Transverse colon (tissue), 4 donors: Measurements from ENCODE around the gene SERPINB12. TPM values are rescaled to one million over a fixed set of nuclear protein-coding genes. Genes with fewer than 3 reads are reported as not detected.

Source experiments
- DNase-seq: peaks from one replicate; pipeline ENCODE4 v3.0.0-alpha.2; 2019
- H3K27ac ChIP-seq, 4 donors: fragments of 200-600 bp; sonication (generic); 2 replicates each; pipeline ENCODE4 v1.5.1; 2016 to 2018; ENCODE audit warnings: inconsistent platforms in 4 of 4
- H3K27me3 ChIP-seq: fragments of 200-600 bp; sonication (generic); 2 replicates; pipeline ENCODE4 v1.5.1; 2017; ENCODE audit warnings: inconsistent platforms
- H3K36me3 ChIP-seq, 4 donors: fragments of 200-600 bp; sonication (generic); 2 replicates each; pipeline ENCODE4 v1.5.1; 2017 to 2019; ENCODE audit warnings: inconsistent platforms in 4 of 4
- H3K4me1 ChIP-seq, 4 donors: fragments of 200-600 bp; sonication (generic); 2 replicates each; pipeline ENCODE4 v1.5.1; 2017 to 2020; ENCODE audit warnings: inconsistent platforms in 4 of 4
- H3K4me3 ChIP-seq, 4 donors: fragments of 200-600 bp; sonication (generic); 1 replicate in 1 of 4; 2 replicates in 3 of 4; pipeline versions ENCODE4 v1.5.1 to v1.6.1; 2017 to 2019; ENCODE audit warnings: inconsistent platforms in 4 of 4
- H3K9me3 ChIP-seq, 2 donors: fragments of 200-600 bp; sonication (generic); 2 replicates each; pipeline ENCODE4 v1.5.1; 2017 to 2019; ENCODE audit warnings: inconsistent platforms in 2 of 2
- EP300 ChIP-seq: sonication (generic); formaldehyde crosslinking; IDR thresholded peaks from one replicate; pipeline ENCODE4 v1.6.1; 2017; ENCODE audit warnings: antibody characterized with exemption, low read depth
- POLR2A ChIP-seq: fragments of 450-650 bp; IDR thresholded peaks from one replicate; pipeline ENCODE4 v1.6.1; 2016; ENCODE audit warnings: antibody characterized with exemption, mild to moderate bottlenecking, moderate library complexity
- POLR2AphosphoS5 ChIP-seq, 3 donors: sonication (generic); formaldehyde crosslinking; IDR thresholded peaks; one replicate each; pipeline ENCODE4 v1.6.1; 2016; ENCODE audit warnings: antibody characterized with exemption in 3 of 3
- WGBS, 2 donors: methylation state at CpG; one replicate each; pipeline ENCODE4 v1.1.5; 2018; ENCODE audit warnings: low coverage in 1 of 2; 5-methylcytosine and 5-hydroxymethylcytosine counted together
- in situ Hi-C, 4 donors: fragments of 200-750 bp; cut with MboI; loops; one replicate each; pipeline versions ENCODE4 v1.15.0 to v1.15.1; 2017; ENCODE audit warnings: low sequenced_read_pairs in 3 of 4, low pct_ligation_motif_present in 1 of 4, low pct_unique_long_range_greater_than_20kb in 1 of 4
- intact Hi-C: fragments of 100-400 bp; cut with DNase I; formaldehyde crosslinking; loops from one replicate; pipeline ENCODE4 v1.15.1; 2023; ENCODE audit warnings: low total_unique reads
- total RNA-seq, 4 donors: library from RNA; depleted of rRNA; stranded (reverse); fragments of >200 nt; gene quantifications; one replicate each; pipeline ENCODE4 v1.1.0, GENCODE V29; 2016
- TF ChIP-seq, protein P1 (sequence below), 5 experiments: fragments of 200-600 bp in 3 of 5; fragments of 450-650 bp in 2 of 5; sonication (generic) in 3 of 5; IDR thresholded peaks; 1 replicate in 2 of 5; 2 replicates in 3 of 5; pipeline ENCODE4 v1.5.1; 2016 to 2017; ENCODE audit warnings: antibody characterized with exemption in 5 of 5, inconsistent platforms in 3 of 5, mild to moderate bottlenecking in 2 of 5, moderate library complexity in 1 of 5

Gene SERPINB12
- total RNA-seq, 4 donors from 2014 or later: not detected

DNA sequence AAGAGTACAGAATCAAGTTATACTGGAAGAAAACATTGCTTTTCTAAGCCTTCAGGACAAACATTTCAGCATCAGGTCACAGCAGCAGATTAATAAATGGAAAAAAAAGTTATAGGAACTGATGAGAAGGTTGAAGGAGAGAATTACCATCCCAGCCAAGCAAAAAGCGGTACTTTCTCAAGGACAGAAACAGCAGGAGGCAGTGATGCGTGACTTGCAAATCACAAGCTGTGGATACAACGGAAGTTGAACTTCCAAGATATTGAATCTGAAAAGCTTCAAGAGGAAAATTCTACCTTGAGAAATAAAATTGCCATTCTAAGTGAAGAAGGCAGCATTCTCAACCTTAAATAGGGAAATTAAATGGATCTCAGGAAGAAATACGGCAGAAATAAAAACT, 18.5 kb upstream of the SERPINB12 start:
- TF ChIP-seq POLR2A (no peak), EP300 (no peak)
- no peak for DNase-seq
- in situ Hi-C loops: loop anchor here (10.0 to 25.0 kb wide), 5 partner anchors 51 to 464 kb away; partner anchors contain the start of gene HMSD (in 1 of the 4)
- Histone ChIP-seq H3K9me3 (no peaks in the 10 kb centered on the region), H3K27ac (no peak overlapping the region), H3K36me3 (no peaks in the 10 kb centered on the region), H3K4me3 (no peak overlapping the region), H3K27me3 (no peaks in the 10 kb centered on the region), H3K4me1 (no peaks in the 10 kb centered on the region)
- 70 to 71% methylated on average over 4 of the region's 4 CpGs for WGBS, 2 donors
- intact Hi-C loops: no loop called here

DNA sequence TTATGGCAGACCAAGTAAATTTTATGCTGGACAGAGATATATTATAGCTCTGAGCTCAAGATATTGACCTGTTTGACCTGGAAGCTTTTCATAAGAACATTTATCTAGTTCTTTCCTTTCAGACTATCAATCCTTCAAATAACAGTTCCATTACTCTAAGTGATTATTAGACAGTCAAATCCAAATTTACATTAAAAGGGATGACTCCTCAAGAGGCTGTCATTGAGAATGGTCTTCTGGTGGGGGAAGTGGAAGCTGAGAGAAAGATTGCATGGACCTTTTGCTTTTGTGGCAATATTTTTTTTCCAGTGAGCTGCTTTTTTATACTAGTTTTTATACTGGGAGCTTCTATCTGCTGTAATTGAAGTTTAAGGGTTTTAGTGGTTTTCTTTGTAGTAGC, 14.9 kb upstream of the SERPINB12 start:
- no peak overlapping the region for H3K27ac ChIP-seq
- TF ChIP-seq POLR2A (no peak), EP300 (no peak), POLR2AphosphoS5 (IDR thresholded peaks at IDR 0.05) (no peak)
- TF ChIP-seq, protein P1, sequence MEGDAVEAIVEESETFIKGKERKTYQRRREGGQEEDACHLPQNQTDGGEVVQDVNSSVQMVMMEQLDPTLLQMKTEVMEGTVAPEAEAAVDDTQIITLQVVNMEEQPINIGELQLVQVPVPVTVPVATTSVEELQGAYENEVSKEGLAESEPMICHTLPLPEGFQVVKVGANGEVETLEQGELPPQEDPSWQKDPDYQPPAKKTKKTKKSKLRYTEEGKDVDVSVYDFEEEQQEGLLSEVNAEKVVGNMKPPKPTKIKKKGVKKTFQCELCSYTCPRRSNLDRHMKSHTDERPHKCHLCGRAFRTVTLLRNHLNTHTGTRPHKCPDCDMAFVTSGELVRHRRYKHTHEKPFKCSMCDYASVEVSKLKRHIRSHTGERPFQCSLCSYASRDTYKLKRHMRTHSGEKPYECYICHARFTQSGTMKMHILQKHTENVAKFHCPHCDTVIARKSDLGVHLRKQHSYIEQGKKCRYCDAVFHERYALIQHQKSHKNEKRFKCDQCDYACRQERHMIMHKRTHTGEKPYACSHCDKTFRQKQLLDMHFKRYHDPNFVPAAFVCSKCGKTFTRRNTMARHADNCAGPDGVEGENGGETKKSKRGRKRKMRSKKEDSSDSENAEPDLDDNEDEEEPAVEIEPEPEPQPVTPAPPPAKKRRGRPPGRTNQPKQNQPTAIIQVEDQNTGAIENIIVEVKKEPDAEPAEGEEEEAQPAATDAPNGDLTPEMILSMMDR (IDR thresholded peaks at IDR 0.05): no peak
- no peak overlapping the region for H3K4me3 ChIP-seq
- no peaks in the 10 kb centered on the region for H3K27me3 ChIP-seq
- in situ Hi-C loops (loop anchor here in 1 of 4 donors (10.0 kb wide), 2 partner anchors 48 to 318 kb away; no protein-coding TSS in a partner anchor), intact Hi-C loops (no loop called here)
- no peak for DNase-seq
- H3K9me3 ChIP-seq: no peaks in the 10 kb centered on the region
- no peaks in the 10 kb centered on the region for H3K4me1 ChIP-seq
- no peaks in the 10 kb centered on the region for H3K36me3 ChIP-seq

DNA sequence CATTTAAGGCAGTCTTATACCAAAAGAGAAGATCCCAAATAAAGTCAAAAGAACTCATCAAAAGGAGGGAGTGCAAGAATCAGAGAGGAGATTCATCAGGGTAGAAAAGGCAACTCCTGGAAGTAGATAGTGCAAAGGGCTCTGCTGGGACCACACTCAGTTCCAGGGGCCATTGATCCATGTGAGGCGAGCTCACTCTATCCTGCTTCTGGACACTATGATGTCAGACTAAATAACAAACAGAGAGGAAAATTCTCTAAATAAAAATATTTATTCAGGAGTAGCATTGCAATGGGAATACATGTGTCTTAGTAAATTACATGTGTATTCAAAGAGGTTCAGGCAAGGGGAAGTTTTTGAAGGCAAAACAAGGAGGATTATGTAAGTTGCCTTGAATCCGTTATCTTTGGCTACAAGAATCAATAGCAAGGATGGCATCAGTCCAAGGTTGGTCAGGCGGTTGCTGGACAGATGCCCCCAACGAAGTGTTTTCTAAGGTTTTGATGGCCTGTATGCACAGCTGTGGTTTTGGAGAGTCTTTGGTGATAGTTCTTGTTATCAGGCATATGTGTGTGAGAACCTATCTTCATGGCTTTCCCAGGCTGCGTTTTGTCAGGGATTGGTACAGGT, 13.2 kb upstream of the SERPINB12 start:
- Histone ChIP-seq H3K4me1 (no peaks in the 10 kb centered on the region), H3K9me3 (no peaks in the 10 kb centered on the region), H3K27me3 (no peaks in the 10 kb centered on the region), H3K27ac (no peak overlapping the region), H3K36me3 (no peaks in the 10 kb centered on the region), H3K4me3 (no peak overlapping the region)
- intact Hi-C loops: no loop called here
- in situ Hi-C loops: loop anchor here in 1 of 4 donors (10.0 kb wide), 2 partner anchors 46 to 316 kb away; no protein-coding TSS in a partner anchor
- 64 to 73% methylated on average over 3 to 5 of the region's 5 CpGs for WGBS, 2 donors
- no peak for DNase-seq
- TF ChIP-seq EP300 (no peak), POLR2AphosphoS5 (IDR thresholded peaks at IDR 0.05) (no peak), POLR2A (no peak)
- TF ChIP-seq, protein P1 (IDR thresholded peaks at IDR 0.05): no peak

DNA sequence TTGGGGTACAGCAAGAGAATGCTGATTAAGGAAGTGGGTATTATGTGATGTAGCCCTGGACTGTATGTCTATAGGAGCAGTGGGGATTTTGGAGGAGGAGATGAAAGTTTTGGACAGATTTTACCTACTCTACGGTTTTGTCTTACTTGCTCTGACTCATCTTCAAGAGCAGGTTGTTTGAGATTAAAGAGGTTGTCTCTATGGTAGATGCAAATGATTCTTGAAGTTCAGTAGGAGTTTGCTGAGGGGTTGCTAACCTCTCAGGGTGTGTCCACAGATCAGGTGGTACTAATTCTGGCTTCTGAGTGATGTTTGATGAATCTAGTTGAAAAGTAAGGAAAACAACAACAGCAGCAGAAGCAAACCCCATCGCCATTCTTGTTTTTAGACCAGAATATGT, 9.7 kb upstream of the SERPINB12 start:
- WGBS, 2 donors: 85 to 91% methylated on average over 1 to 2 of the region's 2 CpGs
- Histone ChIP-seq H3K4me3 (no peak overlapping the region), H3K36me3 (no peaks in the 10 kb centered on the region), H3K4me1 (no peaks in the 10 kb centered on the region), H3K9me3 (no peaks in the 10 kb centered on the region), H3K27ac (no peak overlapping the region), H3K27me3 (no peaks in the 10 kb centered on the region)
- in situ Hi-C loops (no loop called here), intact Hi-C loops (no loop called here)
- DNase-seq: no peak
- TF ChIP-seq EP300: no peak
- TF ChIP-seq POLR2AphosphoS5 (IDR thresholded peaks at IDR 0.05): no peak
- TF ChIP-seq, protein P1 (IDR thresholded peaks at IDR 0.05): no peak
- no peak for TF ChIP-seq POLR2A

DNA sequence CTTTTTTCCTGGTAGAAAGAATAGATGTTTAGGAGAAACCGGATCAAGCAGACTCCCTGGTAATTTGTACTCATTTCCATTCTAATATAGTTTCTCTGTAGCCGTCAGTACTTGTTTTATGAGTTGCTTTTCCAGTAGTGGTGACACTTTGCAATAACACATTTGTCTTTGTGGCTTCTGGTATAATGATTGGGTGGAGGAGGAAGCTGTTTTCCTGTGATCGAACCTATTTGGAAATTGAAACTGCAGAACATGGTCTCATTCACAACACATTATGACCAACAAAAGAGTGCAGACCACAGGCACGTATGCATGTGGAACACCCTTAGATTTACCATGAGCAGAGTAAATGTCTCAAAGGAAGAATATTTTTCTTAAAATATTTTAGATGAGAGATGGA, 7.6 kb upstream of the SERPINB12 start:
- in situ Hi-C loops (no loop called here), intact Hi-C loops (no loop called here)
- Histone ChIP-seq H3K27ac (no peak overlapping the region), H3K36me3 (no peaks in the 10 kb centered on the region), H3K9me3 (no peaks in the 10 kb centered on the region), H3K27me3 (no peaks in the 10 kb centered on the region), H3K4me3 (no peak overlapping the region), H3K4me1 (no peaks in the 10 kb centered on the region)
- DNase-seq: no peak
- TF ChIP-seq, protein P1 (IDR thresholded peaks at IDR 0.05): no peak
- TF ChIP-seq EP300: no peak
- no peak for TF ChIP-seq POLR2AphosphoS5 (IDR thresholded peaks at IDR 0.05)
- TF ChIP-seq POLR2A: no peak
- WGBS, 2 donors: 22 to 23% methylated on average over 4 of the region's 4 CpGs
